Stimulated activated CD8-positive, alpha-beta memory T cell treated with anti-CD3 and anti-CD28 coated beads, Interleukin-2, amount 100 ng/mL, for 1 hour (primary cell): ENCODE data around the gene TMEM120A.

ENCODE experiments used
- DNase-seq, 2 donors: peaks; one replicate each; pipeline ENCODE4 v3.0.0-alpha.2; 2020; ENCODE audit warnings: low read depth in 2 of 2

Gene TMEM120A

DNA sequence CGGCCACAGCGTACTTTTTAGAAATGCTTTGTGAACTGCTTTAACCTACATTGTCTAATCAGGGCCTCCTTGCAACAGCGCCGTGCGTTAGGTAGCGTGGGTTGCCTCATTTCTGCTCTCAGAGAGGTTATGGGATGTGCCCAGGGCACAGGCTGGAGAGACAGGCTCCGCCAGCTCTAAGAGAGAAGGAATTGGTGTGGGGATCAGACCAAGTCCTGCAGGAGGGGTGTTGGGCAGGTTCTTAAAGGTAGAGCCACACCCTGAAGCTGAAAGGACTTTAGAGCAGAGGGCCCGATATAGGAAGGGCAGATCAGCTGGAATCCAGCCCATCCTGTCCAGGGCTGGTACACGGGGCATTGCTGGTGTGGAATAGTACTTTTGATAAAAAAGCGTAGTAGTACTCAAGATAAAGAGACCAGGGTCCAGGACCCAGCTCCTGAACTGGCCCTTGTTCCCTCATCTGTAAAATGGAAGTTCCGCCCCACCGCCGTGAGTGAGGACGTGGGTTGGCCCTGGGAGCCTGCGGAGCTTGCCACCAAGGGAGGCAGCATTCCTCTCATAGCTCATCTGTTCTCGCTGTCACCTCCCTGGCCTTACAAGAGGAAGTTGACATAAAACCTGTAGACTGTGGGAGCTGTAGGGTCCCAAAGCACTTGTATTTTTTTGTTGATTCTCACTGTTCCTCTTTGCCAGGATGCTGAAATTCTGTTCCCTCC is 37.2 kb downstream of the TMEM120A start:
- no peak for DNase-seq

DNA sequence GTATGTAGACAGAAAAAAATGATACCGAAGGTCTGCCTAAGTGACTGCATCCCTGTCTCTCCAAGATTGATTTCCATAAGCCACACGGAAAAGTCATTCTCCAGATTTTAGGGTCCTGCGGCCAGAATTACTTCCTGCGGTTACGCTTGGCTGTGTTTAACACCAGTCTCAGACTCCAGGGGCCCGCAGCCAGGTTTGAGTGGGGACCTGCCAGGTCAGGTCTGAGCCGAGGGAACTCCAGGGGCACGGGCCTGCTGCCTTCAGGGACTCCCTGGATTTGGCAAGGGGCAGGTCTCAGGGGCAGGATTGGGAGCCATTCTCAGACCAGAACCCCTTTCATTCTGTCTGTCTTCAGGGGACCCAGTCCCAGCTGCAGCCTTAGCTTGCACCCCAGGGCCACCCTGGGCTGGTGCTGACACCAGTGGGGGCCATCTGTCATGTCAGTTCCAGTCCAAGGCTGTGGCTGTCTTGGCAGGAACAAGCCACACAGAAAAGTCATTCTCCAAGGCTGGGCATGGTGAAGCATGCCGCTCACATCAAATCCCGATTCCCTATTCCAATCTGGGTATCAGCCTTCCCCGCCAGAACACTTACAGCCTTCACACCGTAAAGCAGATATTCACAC is 39.0 kb downstream of the TMEM120A start:
- no peak for DNase-seq

DNA sequence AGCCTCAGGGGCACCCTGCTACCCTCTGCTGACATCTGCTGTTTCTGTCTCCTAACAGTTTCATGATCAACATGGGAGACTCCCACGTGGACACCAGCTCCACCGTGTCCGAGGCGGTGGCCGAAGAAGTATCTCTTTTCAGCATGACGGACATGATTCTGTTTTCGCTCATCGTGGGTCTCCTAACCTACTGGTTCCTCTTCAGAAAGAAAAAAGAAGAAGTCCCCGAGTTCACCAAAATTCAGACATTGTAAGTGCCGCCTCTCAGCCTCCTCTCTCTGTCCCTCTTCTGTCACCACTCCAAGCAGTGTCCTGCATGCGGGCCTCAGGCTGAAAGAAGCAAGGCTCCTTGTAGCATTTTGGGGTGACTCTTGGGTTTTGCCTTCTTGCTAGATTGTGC is 40.5 kb downstream of the TMEM120A start:
- DNase-seq, result no peak

DNA sequence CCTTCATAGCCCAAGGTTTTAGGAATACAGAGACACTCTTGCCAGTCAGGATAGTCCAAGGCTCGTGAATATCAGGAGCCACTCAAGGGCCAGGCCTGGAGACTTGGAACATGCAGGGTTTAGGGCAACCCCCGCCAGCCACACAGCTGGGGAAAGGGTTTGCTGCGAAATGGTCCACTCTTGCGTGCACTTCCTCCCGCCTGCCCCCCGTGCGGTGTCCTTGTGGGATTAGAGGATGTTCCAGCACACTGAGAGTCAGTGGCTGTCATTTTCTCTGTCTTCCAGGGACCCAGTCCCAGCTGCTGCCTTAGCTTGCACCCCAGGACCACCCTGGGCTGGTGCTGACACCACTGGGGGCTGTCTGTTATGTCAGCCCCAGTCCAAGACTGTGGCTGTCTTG is 41.0 kb downstream of the TMEM120A start:
- no peak for DNase-seq

DNA sequence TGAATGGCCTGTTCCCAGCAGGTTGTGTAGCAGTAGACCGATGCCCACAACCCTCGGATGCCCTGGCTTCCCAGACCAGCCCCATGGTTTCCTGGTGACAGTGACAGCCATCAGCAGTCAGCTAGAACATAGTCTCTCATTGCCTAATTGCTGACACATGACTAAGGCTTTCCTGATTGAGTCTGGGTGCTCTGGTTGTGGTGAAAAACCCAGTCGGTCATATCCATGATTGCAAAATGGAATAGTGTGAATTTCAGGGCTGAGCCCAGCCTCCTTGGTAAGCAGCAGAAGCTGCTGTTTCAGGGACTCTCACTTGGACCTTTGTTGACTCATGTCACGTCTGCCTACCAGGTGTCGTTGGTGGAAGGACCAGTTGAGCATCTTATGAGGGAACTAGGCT is 42.9 kb downstream of the TMEM120A start:
- DNase-seq, result no peak

DNA sequence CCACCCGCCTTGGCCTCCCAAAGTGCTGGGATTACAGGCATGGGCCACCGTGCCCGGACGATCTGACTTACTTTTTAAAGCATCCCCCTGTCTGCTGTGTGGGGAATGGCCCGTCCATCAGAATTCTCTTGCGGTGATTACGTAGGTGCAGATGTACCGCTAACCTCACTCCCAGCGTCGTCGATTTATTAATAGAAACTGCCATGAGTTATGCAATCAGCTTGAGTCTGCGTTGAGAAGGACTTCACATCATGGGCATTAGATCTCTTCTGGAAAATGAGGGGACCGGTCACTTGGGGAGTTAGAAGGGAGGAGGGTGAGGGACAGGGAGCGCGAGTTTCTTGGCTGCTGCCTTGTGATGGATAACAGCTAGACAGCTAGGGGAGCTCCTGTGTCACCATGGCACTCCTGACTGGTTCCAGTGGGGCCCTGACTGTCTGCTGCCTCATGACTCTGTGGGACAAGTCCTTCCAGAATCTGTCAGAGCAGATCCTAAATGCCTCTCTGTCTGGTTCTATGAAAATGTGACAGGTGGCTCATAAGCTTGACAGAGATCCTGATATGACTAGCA is 44.2 kb downstream of the TMEM120A start:
- DNase-seq, result no peak

DNA sequence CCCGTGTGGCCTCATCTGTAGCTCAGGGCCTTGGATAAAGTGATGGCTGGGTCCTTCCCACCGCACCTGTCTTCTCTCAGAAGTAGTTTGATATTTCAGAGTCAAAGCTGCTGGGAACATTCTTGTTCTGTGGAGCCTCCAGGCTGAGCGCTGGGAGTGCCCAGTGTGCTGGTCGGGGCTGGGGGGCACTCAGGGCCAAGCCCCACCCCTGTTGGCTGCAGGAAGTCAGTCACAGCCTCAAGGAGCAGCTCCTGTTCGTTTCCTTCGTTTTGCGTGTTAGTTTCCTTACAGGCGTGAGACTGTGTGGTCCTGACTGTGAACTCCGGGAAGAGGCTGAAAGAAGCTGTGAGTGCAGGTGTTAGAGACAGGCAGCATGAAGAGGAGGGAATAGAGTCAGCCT is 46.2 kb downstream of the TMEM120A start:
- DNase-seq, result no peak

DNA sequence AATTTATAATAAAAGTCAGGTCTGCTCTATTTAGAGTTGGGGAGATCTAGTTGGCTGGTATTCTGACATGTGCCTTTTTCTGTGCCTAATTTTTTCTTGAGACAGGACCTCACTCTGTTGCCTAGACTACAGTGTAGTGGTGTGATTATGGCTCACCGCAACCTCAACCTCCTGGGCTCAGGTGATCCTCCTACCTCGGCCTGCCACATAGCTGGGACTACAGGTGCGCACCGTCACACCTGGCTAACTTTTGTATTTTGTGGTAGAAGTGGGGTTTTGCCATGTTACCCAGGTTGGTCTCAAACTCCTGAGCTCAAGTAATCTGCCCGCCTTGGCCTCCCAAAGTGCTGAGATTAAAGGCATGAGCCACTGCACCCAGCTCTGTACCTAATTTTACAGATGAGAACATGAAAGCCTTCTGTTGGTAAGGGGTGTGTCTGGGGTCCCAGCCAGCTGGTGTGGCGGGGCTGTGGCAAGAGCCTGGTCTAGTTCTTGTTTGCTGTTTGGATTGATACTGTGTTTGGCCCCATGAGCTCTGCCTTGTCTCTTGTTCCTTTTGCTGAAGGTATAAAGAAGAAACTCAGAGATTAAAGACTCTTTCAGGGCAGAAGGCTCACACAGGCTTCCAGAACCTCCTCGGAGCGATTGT is 48.1 kb downstream of the TMEM120A start:
- DNase-seq, result no peak

DNA sequence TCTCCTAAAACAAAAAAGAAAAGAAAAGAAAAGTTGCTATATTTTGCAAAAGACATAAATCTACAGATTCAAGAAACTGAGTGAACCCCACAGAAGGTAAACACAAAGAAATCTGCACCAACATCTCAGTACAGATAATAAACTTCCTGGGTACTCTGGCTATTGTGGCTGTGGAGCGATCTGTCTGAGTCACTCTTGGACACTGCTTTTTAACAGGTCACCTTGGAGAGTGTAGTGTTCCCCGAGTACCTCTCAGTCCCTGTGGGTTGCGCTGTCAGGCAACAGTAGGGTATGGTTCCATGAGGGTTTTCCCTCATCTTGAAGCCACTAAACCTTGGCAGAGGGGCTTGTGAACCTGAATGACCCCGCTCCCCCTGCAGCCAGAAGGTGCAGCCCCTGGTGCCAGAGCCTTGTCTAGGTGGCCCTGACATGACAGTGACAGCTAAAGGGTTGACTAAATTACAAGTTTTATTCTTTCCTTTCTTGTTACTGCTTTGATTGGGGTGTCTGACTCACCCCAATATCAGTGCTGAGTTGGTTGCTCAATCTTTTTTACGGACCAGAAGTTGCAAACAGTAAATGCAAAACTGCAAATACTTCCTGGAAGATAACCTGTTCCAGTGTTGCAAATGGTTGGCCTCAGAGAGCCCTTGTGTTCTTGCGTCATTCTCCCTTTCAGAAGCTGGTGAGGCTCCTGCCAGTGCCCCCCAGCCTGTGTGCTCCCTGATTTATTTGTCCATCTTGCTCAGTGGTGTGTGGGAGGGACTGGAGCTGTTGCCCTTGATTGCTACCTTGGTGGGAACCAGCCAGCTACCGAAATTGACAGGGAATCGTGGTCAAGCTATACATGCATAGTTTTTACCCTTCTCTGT is 48.9 kb downstream of the TMEM120A start:
- no peak for DNase-seq

DNA sequence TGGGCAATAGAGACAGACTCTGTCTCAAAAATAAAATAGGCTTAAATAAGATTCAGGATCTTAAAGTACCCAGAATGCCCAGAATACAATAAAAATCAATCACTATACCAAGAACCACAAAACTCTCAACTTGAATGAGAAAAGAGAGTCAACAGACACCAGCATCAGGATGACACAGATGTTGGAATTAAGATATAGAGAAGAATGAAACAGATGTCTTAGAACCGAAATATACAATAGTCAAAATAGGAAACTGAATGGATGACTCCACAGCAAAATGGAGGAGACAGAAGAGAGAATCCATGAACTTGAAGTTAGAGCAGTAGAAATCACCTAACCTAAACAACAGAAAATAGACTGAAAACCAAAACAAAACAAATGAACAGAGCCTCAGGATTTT is 49.9 kb downstream of the TMEM120A start:
- no peak for DNase-seq

DNA sequence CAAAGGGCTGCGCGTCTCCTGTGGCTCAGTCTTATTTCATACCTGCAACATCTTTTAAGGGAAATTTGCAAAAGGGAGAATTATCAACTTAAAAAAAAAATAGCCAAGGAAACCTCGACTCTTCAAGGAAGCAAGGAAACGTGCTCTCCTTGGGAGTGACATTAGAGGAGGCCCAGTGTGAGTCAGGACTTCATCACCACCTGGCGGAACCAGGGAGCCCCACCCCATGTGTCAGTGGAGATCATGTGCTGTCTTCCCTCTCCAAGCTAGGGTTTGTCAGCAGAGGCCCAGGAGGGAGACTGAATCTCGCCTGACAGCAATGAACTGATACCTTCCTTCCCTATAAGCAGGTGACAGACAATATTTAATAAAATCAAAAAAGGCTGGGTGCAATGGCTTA is 50.5 kb downstream of the TMEM120A start:
- no peak for DNase-seq

DNA sequence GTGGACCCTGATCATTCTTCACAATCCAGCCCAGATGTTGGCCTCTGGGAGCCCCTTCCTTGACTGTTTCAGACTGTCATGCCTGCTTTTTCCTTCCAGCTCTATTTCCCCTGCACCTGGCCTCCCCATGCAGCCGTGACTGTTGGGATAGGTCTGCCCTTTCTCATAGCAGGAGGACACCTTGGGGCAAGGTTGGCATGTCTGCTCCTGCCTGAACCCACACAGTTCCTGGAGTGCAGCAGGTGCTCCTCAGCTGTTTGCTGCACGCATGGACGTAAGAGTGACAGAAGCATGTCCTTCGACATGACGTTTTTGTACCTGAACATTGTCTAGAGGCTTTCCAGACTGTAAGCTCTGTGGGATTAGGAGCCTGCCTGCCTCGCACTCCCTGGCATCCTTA is 55.5 kb downstream of the TMEM120A start:
- DNase-seq, result no peak

DNA sequence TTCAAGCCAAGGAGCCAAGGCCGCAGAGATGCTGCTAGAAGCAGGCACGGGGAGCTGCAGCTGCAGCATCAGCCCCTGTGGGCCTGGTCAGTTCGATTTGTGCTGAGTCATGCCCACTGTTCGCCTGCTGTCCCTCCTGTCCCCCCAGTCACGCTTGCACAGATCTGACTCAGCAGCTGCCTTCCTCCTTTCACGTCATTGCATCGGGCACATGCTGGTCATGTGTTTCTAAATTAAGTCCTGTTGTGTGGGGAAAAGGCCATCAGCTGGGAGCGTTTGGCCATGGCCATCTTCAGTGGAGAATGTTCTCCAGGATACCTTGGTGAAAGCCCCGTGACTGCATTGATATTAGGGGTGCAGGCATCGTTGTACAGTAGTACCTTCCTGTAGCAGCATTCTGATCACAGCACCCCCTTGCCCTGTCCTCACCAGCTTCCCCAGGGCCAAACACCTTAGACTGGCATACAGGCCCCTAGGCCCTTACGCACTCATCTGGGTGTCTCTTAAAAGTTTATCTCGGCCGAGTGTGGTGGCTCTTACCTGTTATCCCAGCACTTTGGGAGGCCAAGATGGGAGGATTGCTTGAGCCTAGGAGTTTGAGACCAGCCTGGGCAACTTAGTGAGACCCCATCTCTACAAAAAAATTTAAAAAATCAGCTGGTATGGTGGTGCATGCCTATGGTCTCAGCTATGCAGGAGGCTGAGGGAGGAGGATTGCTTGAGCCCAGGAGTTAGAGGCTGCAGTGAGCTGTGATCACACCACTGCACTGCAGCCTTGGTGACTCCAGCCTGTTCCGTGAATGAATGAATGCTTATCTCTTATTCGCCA is 56.2 kb downstream of the TMEM120A start:
- DNase-seq, result no peak
